HG03571 (cell line): ENCODE measurements around the gene HSDL2.
A peak's percentile ranks its signal among the peaks of the same experiment; 100 is the strongest.

Source experiments
- ATAC-seq: cut with Tn5 transposase; IDR thresholded peaks from one replicate; pipeline ENCODE4 v1.9.1; 2021; ENCODE audit not compliant: unreplicated experiment

Gene HSDL2

GRCh38 chr9:112443636-112444035 lies 63.7 kb downstream of the HSDL2 start:
- ATAC-seq, result no peak

GRCh38 chr9:112445196-112445595 lies 65.3 kb downstream of the HSDL2 start:
- ATAC-seq, result no peak

GRCh38 chr9:112446080-112446479 lies 66.2 kb downstream of the HSDL2 start:
- ATAC-seq, result no peak

- ATAC-seq, result no peak
Measured at GRCh38 chr9:112446526-112446925, 66.6 kb downstream of the HSDL2 start.

DNA sequence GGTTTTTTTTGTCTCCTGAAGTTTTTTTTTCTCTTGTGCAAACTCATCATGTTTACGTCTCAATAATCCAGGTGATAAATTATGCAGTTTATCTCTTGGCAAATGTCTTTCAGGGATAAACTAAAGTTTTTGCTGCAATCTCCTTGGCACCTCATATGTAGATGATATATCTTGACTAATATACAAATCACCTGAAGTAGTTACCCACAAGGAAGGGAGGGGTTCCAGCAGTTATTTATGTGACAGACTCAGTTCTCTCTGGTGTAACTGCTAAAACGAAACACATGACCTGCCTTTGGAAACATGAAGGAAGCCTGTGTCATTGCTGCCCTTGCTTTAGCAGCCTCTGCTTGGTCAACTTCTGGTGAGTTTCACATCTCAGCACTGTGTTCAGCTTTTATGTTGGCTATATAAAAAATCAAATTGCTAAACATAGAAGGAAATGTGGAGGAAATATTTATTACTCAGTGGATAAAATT lies 67.4 kb downstream of the HSDL2 start:
- ATAC-seq, result no peak

GRCh38 chr9:112462855-112463254 lies 82.9 kb downstream of the HSDL2 start:
- no peak for ATAC-seq

DNA sequence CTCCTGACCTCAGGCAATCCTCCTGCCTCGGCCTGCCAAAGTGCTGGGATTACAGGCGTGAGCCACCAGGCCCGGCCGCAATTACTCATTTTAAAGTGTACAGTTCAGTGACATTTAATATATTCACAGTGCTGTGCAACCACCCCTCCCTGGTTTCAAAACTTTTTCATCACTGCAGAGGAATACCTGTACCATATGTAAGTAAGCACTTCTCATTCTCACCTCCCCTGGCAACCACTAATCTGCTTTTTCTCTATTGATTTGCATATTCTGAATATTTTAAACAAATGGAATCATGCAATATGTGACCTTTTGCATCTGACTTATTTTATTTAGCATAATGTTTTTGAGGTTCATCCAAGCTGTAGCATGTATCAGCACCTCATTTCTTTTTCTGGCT lies 85.4 kb downstream of the HSDL2 start:
- no peak for ATAC-seq

DNA sequence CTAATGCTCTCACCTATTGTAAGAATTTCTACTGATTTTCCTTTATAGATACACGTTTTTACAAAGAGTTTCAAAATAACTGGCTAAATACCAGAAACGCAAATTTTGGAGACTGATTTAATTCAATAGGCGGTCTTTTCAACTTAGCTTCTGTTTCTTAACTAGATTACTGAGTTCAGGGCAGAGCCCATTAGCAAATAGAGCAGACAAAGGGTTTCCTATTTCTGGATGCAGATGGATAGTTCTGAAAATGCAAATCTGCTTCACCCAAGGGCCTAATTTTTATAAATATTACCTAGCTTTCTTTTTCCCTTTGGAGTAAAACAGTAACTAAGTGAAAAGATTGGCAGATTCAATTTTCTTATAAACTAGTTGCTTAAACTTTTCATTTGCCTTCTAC lies 93.1 kb downstream of the HSDL2 start:
- no peak for ATAC-seq

GRCh38 chr9:112473986-112474385 lies 94.1 kb downstream of the HSDL2 start:
- ATAC-seq, result no peak

DNA sequence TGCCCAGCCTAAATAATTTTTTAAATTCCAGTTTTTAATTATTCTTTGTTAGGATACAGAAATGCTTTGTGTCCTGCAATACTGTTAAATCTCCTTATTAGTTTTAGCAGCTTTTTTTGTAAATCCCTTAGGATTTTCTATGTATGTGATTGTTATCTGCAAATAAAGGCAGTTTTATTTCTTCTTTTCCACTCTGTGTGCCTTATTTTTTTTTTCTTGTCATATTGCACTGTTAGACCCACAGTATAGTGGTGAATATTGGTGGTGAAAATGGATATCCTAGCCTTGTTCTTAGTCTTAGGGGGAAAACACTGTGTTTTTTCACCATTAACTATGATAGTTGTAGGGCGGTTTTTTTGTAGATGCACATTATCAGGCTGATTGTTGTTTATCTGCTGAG lies 95.4 kb downstream of the HSDL2 start:
- ATAC-seq, result no peak

DNA sequence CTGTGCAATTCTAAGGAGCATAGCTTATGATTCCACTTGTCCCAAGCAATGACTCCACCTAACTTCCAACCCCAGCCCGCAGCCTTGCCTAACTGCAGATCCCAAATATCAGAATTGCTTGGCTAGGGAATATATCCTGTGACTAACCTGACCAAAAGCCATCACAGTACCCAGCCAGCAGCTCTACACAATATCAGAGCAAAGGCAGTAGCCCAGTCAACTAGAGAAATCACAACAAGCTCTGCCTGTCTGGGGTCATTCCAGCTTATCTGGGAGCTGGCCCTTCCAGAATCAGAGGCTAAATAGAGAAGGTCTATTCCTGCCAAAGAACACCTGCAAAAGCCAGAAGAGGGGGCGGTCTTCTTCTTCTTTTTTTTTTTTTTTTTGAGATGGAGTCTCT lies 97.4 kb downstream of the HSDL2 start:
- ATAC-seq, result no peak

DNA sequence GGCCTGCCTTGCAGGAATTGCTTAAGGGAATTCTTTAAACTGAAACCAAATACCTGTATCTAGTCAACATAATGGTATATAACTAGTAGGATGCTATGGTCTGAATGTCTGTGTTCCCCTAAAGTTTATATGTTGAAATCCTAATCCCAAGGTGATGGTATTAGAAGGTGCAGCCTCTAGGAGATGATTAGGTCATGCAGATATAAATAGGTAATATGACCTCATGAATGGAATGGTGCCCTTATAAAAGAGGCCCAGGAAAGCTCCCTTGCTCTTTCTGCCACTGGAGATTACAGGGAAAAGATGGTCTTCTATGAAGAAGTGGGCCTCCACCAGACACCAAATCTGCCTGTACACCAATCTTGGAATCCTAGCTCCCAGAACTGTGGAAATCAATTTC lies 99.3 kb downstream of the HSDL2 start:
- no peak for ATAC-seq

DNA sequence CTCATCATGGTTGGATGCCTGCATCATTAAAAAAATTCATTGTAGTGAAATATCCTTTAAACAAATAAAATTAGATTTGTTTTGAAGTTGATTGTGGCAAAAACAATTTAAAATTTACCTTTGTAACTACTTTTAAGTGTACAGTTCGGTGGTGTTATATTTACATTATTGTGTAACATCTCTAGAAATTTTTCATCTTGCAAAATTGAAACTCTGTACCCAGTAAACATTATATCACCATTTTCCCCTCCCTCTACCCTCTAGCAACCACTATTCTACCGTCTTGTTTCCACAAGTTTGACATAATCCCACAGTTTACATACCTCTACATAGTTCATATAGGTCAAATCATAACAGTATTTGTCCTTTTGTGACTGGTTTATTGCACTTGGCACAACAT lies 104.7 kb downstream of the HSDL2 start:
- no peak for ATAC-seq

GRCh38 chr9:112485574-112485973 lies 105.7 kb downstream of the HSDL2 start:
- no peak for ATAC-seq

- ATAC-seq, result peak; percentile 93
Measured at GRCh38 chr9:112486221-112487007, 106.5 kb downstream of the HSDL2 start, which contains the start of gene KIAA1958. Gene KIAA1958 (plus strand): TSS chr9:112486827. CDS start chr9:112574081, 87,254 bp downstream.

DNA sequence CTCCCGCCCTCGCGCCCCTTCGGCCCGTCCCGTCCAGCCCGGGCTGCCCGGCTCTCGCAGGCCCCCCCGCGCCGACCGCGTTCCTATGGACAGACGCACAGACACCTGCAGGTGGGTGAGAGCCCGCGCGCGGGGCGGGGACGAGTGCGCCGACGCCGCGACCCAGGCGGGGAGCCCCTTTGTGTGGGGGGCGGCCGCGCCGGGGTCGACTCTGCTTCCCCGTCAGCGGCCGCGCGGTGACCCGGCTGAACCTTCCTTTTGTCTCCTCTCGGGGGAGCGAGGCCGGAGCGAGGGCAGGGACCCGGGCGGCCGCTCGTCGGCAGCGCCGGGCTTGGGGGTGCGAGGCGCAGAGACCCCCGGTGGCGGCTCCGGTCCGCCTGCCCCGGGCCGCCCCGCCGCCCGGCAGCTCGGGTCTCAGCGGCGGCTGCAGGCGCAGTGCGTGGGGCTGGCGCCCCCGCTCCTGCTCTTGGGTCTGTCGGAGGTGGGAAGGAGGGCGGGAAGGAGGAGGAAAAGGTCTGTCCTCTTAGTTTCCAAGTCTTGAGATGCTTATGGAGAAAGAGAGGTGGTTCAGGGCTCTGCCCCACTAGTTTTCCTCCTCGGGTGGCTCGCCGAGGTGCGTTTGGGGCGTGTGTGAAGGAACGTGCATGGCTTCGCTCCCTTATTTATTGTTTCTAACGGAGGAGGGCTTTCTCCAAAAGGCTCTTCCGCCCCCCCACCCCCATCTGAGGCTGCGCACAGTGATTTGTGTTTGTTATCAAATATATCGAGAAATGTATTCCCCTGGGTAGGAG lies 107.3 kb downstream of the HSDL2 start:
- peak; percentile 48 for ATAC-seq

DNA sequence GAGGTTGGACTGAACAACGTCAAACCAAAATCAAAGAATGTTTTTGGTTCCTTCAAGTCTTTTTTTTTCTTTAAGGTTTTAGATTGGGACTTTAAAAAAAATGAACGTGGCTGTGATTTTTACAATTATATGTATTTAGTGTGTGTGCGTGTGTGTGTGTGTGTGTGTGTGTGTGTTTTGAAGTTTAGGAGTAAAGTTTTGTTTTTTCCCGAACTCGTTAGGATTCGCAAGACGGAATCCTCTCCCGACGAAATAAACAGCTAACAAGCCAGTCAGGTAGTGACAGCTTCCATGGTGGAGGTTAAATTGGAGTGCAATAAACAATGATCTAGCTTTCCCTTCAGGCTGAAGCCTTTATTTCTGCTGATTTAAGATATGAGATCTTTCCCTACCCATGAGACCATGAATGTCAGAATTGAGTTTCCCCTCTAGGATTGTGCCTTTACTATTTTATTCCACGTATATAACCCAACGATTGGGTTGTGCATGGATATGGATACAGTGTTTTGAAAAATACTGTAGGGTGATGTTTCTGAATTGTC lies 108.0 kb downstream of the HSDL2 start:
- ATAC-seq, result no peak

- ATAC-seq, result no peak
Measured at GRCh38 chr9:112489039-112489546, 109.2 kb downstream of the HSDL2 start.

GRCh38 chr9:112489876-112490666 lies 110.2 kb downstream of the HSDL2 start:
- ATAC-seq, result no peak

GRCh38 chr9:112493393-112494137 lies 113.7 kb downstream of the HSDL2 start:
- no peak for ATAC-seq
